GM18502 (cell line): ENCODE results near the gene GCNT3.
"Not testable (repeated sequence)": the region's sequence is repeated elsewhere in the genome, so short reads cannot be mapped to it uniquely, and the experiment has no call there.

ENCODE experiments used
- ATAC-seq: cut with Tn5 transposase; IDR thresholded peaks from one replicate; pipeline ENCODE4 v1.9.1; 2021; ENCODE audit warnings: mild to moderate bottlenecking; ENCODE audit not compliant: unreplicated experiment, poor library complexity

Gene GCNT3

GRCh38 chr15:59615661-59616060, 4.1 kb downstream of the GCNT3 start:
- ATAC-seq = no peak

GRCh38 chr15:59616379-59616778, 4.8 kb downstream of the GCNT3 start:
- no peak for ATAC-seq

GRCh38 chr15:59618406-59618805, 6.8 kb downstream of the GCNT3 start:
- ATAC-seq = no peak

GRCh38 chr15:59622289-59622688, 10.7 kb downstream of the GCNT3 start:
- ATAC-seq = peak; percentile 78

- ATAC-seq = no peak
Observed at GRCh38 chr15:59632714-59633113, 21.1 kb downstream of the GCNT3 start.

- no peak for ATAC-seq
Observed at GRCh38 chr15:59636184-59636583, 24.6 kb downstream of the GCNT3 start.

- not testable (repeated sequence) for ATAC-seq
Observed at GRCh38 chr15:59637507-59637906, 25.9 kb downstream of the GCNT3 start.

- ATAC-seq = no peak
Observed at GRCh38 chr15:59642351-59642750, 30.8 kb downstream of the GCNT3 start.

GRCh38 chr15:59644756-59645155, 33.2 kb downstream of the GCNT3 start:
- ATAC-seq = no peak

- not testable (repeated sequence) for ATAC-seq
Observed at GRCh38 chr15:59645812-59646211, 34.2 kb downstream of the GCNT3 start.

GRCh38 chr15:59646277-59646676, 34.7 kb downstream of the GCNT3 start:
- no peak for ATAC-seq

- ATAC-seq = no peak
Observed at GRCh38 chr15:59647085-59647484, 35.5 kb downstream of the GCNT3 start.

- no peak for ATAC-seq
Observed at GRCh38 chr15:59649603-59650002, 38.0 kb downstream of the GCNT3 start.

GRCh38 chr15:59654046-59654445, 42.5 kb downstream of the GCNT3 start:
- no peak for ATAC-seq

GRCh38 chr15:59656897-59657634, 45.5 kb downstream of the GCNT3 start, which contains the start of gene GTF2A2:
Gene GTF2A2, minus strand, starts transcription at chr15:59657515. Its CDS starts 5,238 bp downstream, at chr15:59652277.
- ATAC-seq = peak; percentile 97

- ATAC-seq = no peak
Observed at GRCh38 chr15:59657635-59658125, 46.1 kb downstream of the GCNT3 start.

- ATAC-seq = no peak
Observed at GRCh38 chr15:59659366-59659765, 47.8 kb downstream of the GCNT3 start.

GRCh38 chr15:59662260-59662659, 50.7 kb downstream of the GCNT3 start:
- no peak for ATAC-seq

- no peak for ATAC-seq
Observed at GRCh38 chr15:59668556-59668955, 57.0 kb downstream of the GCNT3 start.
